ENCODE data around the gene CEP83.

Gene CEP83

DNA sequence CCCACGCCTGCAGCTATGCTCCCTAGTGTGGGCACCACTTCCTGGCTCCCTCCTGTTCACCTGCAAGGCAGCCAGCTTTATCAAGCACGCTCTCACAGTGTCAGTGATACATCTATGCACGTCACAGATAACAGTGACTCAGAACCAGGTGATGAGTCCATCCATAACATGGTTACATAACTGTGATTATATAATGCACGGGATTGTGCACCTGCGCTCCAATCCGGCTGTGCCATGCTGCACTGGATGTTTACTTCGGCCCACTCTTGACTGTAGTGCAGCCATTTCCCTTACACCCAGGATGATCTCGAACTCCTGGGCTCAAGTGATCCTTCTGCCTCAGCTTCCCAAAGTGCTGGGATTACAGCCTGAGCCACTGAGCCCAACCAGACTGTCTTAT is 38.4 kb upstream of the CEP83 start:
- DNase-seq (ENCODE audit: low read depth, low spot score) = no peak
- no peaks in the 10 kb centered on the region for H3K27me3 ChIP-seq (ENCODE audit: insufficient read depth, insufficient read length)
- H3K4me1 ChIP-seq (ENCODE audit: insufficient read depth, insufficient read length) = no peaks in the 10 kb centered on the region
- H3K9ac ChIP-seq (ENCODE audit: insufficient read length, low read depth) = no peak overlapping the region
- no peaks in the 10 kb centered on the region for H3K36me3 ChIP-seq (ENCODE audit: insufficient read depth, insufficient read length, low read length)
- TF ChIP-seq ZNF274 (IDR thresholded peaks at IDR 0.05; ENCODE audit: low read depth, low read length) (no peak), SUZ12 (IDR thresholded peaks at IDR 0.05; ENCODE audit: extremely low read depth, insufficient read depth, insufficient read length) (no peak)
- H3K4me3 ChIP-seq (ENCODE audit: insufficient read length, low read depth) = no peak overlapping the region
- peaks cover 16% of the 10 kb centered on the region; the same call in 1 of the 2 replicates for H3K9me3 ChIP-seq (ENCODE audit: insufficient read depth, low read length)

DNA sequence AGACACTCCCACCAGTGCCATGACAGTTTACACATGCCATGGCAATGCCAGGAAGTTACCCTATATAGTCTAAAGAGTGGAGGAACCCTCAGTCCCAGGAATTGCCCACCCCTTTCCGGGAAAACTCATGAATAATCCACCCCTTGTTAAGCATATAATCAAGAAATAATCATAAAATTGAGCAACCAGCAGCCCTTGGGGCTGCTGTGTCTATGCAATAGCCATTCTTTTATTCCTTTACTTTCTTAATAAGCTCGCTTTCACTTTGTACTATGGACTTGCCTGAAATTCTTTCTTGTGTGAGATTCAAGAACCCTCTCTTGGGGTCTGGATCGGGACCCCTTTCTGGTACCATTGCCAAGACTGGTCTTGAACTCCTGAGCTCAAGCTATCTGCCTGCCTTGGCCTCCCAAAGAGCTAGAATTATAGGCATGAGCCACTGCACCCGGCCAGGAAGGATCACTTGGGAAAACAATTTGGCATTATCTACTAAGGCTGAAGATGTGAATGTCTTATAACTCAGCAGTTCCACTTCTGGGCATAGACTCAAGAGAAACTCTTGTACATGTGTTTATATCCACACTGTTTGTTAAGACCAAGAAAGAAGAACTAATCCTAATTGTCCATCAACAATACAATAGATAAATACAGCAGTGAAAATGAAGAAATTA is 35.9 kb upstream of the CEP83 start:
- Histone ChIP-seq H3K4me1 (ENCODE audit: insufficient read depth, insufficient read length) (no peaks in the 10 kb centered on the region), H3K9me3 (ENCODE audit: insufficient read depth, low read length) (peaks cover 9% of the 10 kb centered on the region; the same call in 1 of the 2 replicates), H3K9ac (ENCODE audit: insufficient read length, low read depth) (no peak overlapping the region), H3K4me3 (ENCODE audit: insufficient read length, low read depth) (no peak overlapping the region), H3K36me3 (ENCODE audit: insufficient read depth, insufficient read length, low read length) (no peaks in the 10 kb centered on the region), H3K27me3 (ENCODE audit: insufficient read depth, insufficient read length) (no peaks in the 10 kb centered on the region)
- DNase-seq (ENCODE audit: low read depth, low spot score) = no peak
- TF ChIP-seq SUZ12 (IDR thresholded peaks at IDR 0.05; ENCODE audit: extremely low read depth, insufficient read depth, insufficient read length) (no peak), ZNF274 (IDR thresholded peaks at IDR 0.05; ENCODE audit: low read depth, low read length) (no peak), YY1 (IDR thresholded peaks at IDR 0.05; ENCODE audit: insufficient read depth, insufficient read length) (no peak)

DNA sequence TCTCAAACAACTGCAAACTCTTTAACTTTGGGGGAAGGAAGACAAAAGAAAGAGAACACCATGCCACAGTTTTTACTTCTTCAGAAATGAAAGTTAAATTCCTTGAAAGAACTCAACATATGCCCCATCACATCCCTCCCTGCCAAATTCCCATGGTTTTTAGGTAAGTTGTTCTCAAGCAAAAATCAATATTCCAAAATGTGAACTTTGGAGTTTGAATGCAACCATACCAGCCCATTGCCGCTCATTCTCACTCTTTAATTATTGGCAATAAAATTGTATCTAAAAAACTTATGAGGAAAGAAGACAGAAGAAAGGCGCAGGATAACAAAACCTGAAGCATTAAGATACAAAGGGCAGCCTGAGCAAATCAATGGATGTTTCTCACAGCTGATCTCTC is 31.8 kb upstream of the CEP83 start:
- DNase-seq (ENCODE audit: low read depth, low spot score) = no peak
- TF ChIP-seq YY1 (IDR thresholded peaks at IDR 0.05; ENCODE audit: insufficient read depth, insufficient read length) = no peak
- no peak for TF ChIP-seq SUZ12 (IDR thresholded peaks at IDR 0.05; ENCODE audit: extremely low read depth, insufficient read depth, insufficient read length)
- no peak for TF ChIP-seq ZNF274 (IDR thresholded peaks at IDR 0.05; ENCODE audit: low read depth, low read length)
- H3K9me3 ChIP-seq (ENCODE audit: insufficient read depth, low read length) = no peaks in the 10 kb centered on the region
- H3K4me3 ChIP-seq (ENCODE audit: insufficient read length, low read depth) = no peak overlapping the region
- no peak overlapping the region for H3K9ac ChIP-seq (ENCODE audit: insufficient read length, low read depth)
- H3K36me3 ChIP-seq (ENCODE audit: insufficient read depth, insufficient read length, low read length) = no peaks in the 10 kb centered on the region
- no peaks in the 10 kb centered on the region for H3K27me3 ChIP-seq (ENCODE audit: insufficient read depth, insufficient read length)
- H3K4me1 ChIP-seq (ENCODE audit: insufficient read depth, insufficient read length) = no peaks in the 10 kb centered on the region

DNA sequence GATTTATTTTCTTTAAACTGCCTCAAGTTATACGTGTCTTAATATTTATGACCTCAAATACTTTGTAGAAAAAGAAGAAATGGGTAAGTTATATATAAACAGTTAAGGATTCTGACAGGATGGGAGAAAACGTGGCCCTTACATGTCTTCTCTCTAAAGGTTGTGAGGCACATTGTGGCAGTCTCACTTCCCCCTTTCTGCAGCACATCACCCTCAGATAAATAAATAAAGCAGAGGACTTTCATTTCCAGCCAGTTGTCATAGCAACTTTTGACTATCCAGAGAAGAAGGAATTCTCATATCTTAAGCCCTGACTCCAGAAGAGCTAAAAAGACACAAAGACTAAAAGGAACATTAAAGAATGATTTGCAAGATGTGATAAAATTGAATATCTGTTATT is 28.8 kb upstream of the CEP83 start:
- TF ChIP-seq YY1 (IDR thresholded peaks at IDR 0.05; ENCODE audit: insufficient read depth, insufficient read length) = no peak
- no peak for TF ChIP-seq ZNF274 (IDR thresholded peaks at IDR 0.05; ENCODE audit: low read depth, low read length)
- TF ChIP-seq SUZ12 (IDR thresholded peaks at IDR 0.05; ENCODE audit: extremely low read depth, insufficient read depth, insufficient read length) = no peak
- no peak for DNase-seq (ENCODE audit: low read depth, low spot score)

DNA sequence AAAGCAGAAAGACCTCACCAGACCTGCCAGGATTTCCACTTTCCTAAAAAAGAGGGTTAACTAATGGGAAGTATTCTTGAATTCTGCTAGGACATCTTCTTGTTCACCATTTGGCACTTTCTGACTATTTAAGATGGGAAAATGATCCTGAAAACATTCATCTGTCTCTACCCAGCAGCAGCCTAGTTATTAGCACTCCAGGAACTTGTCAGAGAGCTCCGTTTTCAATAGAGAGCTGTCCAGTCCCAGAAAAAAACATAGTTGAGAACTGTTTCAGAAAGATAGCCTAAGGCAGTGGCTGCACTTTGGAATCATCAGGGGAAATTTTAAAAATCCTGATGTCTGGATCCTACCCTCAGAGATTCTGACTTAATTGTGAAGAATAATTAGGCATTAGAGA is 22.1 kb upstream of the CEP83 start:
- no peaks in the 10 kb centered on the region for H3K27me3 ChIP-seq (ENCODE audit: insufficient read depth, insufficient read length)
- H3K9me3 ChIP-seq (ENCODE audit: insufficient read depth, low read length) = no peaks in the 10 kb centered on the region
- H3K36me3 ChIP-seq (ENCODE audit: insufficient read depth, insufficient read length, low read length) = no peaks in the 10 kb centered on the region
- no peaks in the 10 kb centered on the region for H3K4me1 ChIP-seq (ENCODE audit: insufficient read depth, insufficient read length)
- no peak overlapping the region for H3K4me3 ChIP-seq (ENCODE audit: insufficient read length, low read depth)
- TF ChIP-seq ZNF274 (IDR thresholded peaks at IDR 0.05; ENCODE audit: low read depth, low read length) = no peak
- no peak for TF ChIP-seq YY1 (IDR thresholded peaks at IDR 0.05; ENCODE audit: insufficient read depth, insufficient read length)
- TF ChIP-seq SUZ12 (IDR thresholded peaks at IDR 0.05; ENCODE audit: extremely low read depth, insufficient read depth, insufficient read length) = no peak
- no peak overlapping the region for H3K9ac ChIP-seq (ENCODE audit: insufficient read length, low read depth)
- DNase-seq (ENCODE audit: low read depth, low spot score) = no peak

More for the DNA sequence above, 28.8 kb upstream of the CEP83 start:
- no peaks in the 10 kb centered on the region for H3K36me3 ChIP-seq (ENCODE audit: insufficient read depth, insufficient read length, low read length)
- H3K4me3 ChIP-seq (ENCODE audit: insufficient read length, low read depth) = no peak overlapping the region
- H3K9ac ChIP-seq (ENCODE audit: insufficient read length, low read depth) = no peak overlapping the region
- H3K27me3 ChIP-seq (ENCODE audit: insufficient read depth, insufficient read length) = no peaks in the 10 kb centered on the region
- H3K9me3 ChIP-seq (ENCODE audit: insufficient read depth, low read length) = no peaks in the 10 kb centered on the region
- no peaks in the 10 kb centered on the region for H3K4me1 ChIP-seq (ENCODE audit: insufficient read depth, insufficient read length)

DNA sequence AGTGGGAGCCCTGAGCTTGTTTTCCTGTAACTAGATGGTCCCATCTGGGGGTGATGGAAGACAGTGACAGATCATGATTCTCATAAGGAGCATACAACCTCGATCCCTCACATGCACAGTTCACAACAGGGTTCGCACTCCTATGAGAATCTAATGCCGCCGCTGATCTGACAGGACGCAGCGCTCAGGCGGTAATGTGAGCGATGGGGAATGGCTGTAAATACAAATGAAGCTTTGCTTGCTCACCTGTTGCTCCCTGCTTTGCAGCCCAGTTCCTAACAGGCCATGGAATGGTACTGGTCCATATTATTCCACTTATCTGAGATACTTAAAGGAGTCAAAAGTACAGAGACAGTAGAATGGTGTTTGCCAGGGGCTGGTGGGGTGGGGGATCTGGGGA is 9.9 kb upstream of the CEP83 start:
- no peaks in the 10 kb centered on the region for H3K27me3 ChIP-seq (ENCODE audit: insufficient read depth, insufficient read length)
- H3K4me3 ChIP-seq (ENCODE audit: insufficient read length, low read depth) = no peak overlapping the region
- no peaks in the 10 kb centered on the region for H3K4me1 ChIP-seq (ENCODE audit: insufficient read depth, insufficient read length)
- TF ChIP-seq SUZ12 (IDR thresholded peaks at IDR 0.05; ENCODE audit: extremely low read depth, insufficient read depth, insufficient read length) (no peak), YY1 (IDR thresholded peaks at IDR 0.05; ENCODE audit: insufficient read depth, insufficient read length) (no peak), ZNF274 (IDR thresholded peaks at IDR 0.05; ENCODE audit: low read depth, low read length) (no peak)
- H3K9me3 ChIP-seq (ENCODE audit: insufficient read depth, low read length) = no peaks in the 10 kb centered on the region
- no peaks in the 10 kb centered on the region for H3K36me3 ChIP-seq (ENCODE audit: insufficient read depth, insufficient read length, low read length)
- DNase-seq (ENCODE audit: low read depth, low spot score) = no peak
- H3K9ac ChIP-seq (ENCODE audit: insufficient read length, low read depth) = no peak overlapping the region

DNA sequence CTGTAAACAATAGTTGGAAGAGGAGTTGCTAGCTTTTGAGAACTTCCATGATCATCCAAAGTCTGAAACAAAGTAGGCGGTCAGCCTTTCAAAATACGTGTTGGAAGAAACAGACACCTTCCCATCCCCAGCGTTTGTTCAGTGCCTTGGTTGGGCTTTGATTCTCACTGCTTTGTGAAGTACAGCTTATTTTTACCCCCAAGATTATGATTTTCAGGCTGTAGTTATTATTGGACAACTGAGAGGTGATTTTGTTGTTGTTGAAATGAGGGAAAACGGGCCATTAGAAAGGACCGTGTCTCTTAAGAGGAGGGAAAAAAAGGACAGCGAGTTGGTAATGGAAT is 921 bp upstream of the CEP83 start:
- Histone ChIP-seq H3K9ac (ENCODE audit: insufficient read length, low read depth) (peak overlapping the region; percentile 95), H3K4me1 (ENCODE audit: insufficient read depth, insufficient read length) (no peaks in the 10 kb centered on the region), H3K36me3 (ENCODE audit: insufficient read depth, insufficient read length, low read length) (peaks cover 3% of the 10 kb centered on the region), H3K9me3 (ENCODE audit: insufficient read depth, low read length) (peaks cover 6% of the 10 kb centered on the region; the same call in 1 of the 2 replicates), H3K27me3 (ENCODE audit: insufficient read depth, insufficient read length) (no peaks in the 10 kb centered on the region), H3K4me3 (ENCODE audit: insufficient read length, low read depth) (peak overlapping the region; percentile 96)
- TF ChIP-seq SUZ12 (IDR thresholded peaks at IDR 0.05; ENCODE audit: extremely low read depth, insufficient read depth, insufficient read length) (no peak), YY1 (IDR thresholded peaks at IDR 0.05; ENCODE audit: insufficient read depth, insufficient read length) (no peak), ZNF274 (IDR thresholded peaks at IDR 0.05; ENCODE audit: low read depth, low read length) (no peak)
- no peak for DNase-seq (ENCODE audit: low read depth, low spot score)
